GM21786 (cell line): Measurements from ENCODE around the gene TSHZ2.

ENCODE experiments used
- ATAC-seq: cut with Tn5 transposase; IDR thresholded peaks from one replicate; pipeline ENCODE4 v1.9.1; 2021; ENCODE audit not compliant: unreplicated experiment

Gene TSHZ2

DNA sequence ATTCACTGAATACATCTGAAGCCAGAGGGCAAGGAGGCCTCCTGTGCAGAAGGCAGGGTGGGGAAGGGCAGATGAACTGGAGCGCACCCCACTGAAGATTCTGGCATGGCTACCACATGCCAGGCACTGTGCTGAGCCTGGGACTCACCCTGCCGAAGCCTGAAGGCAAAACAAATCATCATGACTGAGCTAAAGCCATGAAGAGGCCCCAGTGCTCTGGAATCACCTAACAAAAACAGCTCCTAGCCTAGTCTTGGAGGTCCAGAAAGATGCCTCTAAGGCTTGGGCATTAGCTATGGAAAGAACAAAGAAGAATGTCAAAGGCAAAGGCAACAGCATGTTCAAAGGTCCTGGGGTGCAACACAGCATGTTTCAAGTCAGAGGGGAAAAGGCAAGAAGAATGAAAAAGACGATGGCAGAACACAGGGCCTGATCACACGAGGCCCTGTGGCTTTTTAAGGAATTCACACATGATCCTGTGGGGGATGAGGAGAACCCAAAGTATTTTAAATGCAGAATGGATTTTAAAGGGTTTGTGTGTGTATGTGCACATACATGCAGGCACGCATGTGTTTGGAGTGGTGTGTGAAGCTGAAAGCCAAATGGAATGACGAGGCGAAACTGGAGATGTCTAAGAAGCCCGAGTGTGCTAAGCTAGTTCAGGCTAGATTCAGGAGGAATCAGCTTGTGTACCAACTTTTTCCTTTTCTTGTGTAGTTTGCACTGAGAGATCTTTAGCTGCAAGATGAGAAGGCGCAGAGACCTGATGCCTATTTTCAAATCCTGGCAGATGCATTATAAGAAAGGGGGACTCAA is 360.1 kb downstream of the TSHZ2 start:
- no peak for ATAC-seq

DNA sequence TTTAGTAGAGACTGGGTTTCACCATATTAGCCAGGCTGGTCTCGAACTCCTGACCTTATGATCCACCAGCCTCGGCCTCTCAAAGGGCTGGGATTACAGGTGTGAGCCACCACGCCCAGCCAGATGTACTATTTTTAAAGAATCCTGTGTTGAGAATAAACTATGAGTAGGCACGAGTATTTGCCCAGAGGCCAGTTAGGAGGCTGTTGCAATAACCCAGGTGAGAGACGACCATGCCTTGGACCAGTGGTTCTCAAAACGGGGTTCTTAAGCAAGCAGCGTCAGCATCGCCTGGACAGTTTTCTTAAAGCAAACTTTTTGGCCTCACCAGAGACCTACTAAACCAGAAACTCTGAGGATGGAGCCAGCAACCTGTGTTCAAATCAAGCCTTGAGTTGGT is 362.7 kb downstream of the TSHZ2 start:
- ATAC-seq: no peak

DNA sequence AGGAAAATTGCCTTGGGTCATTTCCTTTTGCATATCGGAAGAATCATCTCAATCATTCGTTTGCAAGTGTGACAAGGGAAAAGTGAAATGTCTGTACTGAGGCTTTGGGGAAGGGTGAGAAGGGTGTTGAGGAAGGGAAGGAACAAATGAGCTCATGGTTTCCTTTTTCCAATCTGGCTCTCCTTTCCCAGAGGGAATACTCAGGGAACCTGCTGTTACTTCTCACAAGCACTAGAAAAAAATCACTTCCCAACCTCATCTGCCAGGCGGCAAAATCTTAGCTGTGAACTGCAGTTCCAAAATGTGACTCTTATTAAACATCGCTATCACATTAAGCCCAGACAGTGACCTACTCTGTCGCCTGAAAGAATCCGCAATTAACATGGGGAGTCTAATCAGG is 363.4 kb downstream of the TSHZ2 start:
- no peak for ATAC-seq

DNA sequence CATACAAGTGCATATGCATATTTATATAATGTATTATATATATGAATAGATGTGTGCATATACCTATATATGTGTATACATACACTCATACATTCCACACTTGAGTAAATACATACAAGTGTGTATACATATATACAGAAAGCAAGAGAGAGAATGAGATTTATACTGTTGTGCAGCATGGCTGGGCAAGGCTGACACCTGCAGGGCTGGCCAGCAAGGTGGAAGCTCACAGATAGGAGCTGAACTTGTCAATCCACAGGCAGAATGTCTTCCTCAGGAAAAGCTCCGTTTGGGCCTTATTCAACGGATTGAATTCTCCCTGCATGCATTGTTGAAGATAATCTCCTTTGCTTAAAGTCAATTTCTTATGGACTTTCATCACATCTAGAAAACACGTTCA is 364.7 kb downstream of the TSHZ2 start:
- no peak for ATAC-seq

DNA sequence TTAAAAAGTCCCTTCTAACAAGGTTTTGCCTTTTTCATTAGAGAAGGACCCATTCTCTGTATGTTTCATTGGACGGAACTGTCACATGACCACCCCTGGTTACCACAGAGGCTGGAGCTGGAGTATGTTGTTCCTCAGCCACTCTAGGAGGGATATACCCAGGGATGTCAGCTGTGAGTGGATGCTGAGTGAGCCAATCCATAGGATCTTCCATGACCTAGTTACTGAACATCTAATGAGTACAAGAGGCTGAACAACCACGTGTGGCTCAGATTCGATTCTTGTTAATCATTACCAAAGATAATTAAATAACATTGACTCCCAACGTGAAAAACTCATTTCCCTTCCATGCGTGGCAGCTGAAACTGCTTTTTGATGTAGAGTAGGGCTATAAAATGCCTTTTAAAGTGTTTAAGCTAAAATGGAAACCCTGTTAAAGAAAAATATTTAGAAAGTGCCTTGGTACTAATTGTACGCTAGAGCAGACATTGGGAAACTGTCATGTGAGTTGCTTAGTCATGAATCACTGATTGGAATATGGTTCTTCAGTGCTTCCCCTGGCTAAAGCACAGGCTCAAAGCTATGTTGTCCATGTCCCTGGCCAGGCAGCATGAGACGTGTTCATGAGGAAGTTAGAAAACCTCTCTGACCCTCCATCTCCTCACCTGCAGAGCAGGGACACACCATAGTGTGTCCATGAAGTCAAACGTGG is 365.4 kb downstream of the TSHZ2 start:
- no peak for ATAC-seq

DNA sequence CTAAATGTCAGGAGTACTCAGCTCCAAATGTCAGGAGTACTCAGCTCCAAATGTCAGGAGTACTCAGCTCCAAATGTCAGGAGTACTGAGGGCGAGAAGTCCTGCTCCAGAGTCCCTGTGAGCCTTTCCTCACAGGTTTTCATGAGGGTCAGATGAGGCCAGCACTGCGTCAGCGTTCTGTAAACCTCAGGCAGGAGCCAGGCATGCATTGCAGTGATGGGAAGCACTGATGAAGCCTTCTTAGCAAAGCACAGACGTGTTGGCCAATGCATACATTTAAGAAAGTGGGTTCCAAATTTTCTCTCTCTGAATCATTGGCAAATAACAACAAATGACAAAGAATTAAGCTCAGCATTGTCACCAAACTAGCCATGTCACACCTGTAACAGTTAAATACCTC is 366.6 kb downstream of the TSHZ2 start:
- no peak for ATAC-seq

DNA sequence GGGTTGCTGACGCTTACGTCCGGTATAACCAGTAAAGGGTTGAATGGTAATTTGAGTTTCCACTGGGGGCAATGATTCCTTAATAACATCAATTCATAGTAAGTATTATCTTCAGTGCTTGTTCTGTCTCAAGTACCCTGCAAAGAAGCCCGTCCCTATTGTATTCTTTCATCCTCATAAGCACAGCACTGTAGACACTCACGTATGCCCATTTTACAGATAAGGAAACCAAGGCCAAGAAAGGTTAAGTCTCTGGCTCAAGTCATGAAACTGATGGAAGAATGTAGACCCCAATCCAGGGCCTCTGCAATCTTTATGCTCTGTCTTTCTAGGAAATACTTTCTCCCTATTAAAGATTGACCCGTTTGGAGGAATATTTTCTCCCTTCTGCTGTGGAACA is 370.3 kb downstream of the TSHZ2 start:
- ATAC-seq: no peak

DNA sequence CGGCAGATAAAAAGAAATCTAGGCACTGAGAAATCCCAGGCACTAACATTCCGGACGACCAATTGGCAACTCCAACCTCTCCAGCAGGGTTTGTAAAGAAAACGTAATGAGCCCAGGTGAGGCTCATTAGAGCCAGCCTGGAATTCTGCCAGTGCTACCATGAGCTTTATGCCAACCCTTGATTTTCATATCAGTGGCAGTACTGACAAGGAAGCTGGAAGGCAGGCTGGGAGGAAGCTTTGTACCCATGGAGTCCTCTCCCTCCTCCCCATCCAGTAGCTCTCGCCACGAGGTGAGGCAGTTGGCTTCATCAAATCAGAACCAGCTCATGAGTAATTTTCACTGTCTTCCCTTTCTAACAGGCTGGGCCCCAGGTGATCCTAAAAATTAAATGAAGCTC is 371.3 kb downstream of the TSHZ2 start:
- no peak for ATAC-seq

DNA sequence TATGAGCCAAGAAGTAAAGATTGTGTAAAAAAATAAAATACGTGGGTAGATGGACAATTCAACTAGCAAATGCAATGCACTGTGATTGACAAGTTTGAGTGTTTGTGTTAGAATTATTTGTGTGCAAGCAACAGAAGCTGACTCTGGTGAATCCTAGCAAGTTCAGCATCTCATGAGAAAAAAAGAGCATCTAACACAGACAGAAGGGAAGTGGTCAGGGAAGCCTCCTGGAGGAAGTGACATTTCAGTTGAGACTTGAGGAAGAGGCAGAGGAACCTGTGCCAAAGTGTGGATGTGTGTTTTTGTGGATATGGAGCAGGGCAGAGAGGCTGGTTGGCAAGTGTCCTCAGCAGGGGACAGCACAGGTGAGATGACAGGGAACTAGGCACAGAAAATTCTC is 372.7 kb downstream of the TSHZ2 start:
- no peak for ATAC-seq

DNA sequence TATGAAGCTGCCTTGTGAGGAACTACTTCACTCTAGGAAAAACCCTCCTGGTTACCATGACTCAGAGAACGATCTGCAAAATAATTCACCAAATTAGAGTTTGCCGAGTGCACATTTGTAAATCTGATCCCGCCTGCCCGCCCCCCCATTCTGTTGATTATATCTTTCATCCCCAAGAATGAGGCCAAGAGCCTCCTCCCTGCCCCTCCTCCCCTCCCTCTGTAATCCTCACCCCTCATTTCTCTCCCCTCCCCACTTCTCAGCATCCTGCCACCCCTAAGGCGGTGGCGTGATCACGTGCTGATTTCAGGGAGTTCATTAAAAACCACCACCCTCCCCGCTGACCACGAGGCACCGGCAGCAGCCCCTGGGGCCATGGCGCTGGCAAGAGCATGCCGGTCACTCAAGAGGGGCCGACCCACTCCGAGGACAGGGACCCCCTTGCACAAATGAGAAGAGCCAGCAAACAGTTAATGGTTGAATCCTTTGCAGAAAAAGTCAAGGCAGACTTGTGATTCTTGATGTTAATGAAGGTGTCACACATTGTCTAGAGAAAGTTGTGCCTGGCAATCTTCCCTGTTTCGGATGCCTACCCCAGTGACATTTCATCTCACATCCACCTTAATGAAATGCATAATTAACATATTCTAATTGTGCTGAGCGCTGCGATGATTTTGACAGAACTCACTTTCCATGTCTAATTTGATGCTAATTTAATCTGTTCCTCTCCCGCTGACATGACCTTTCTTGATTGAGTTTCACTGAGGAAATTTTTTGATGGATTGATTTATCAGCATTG is 373.6 kb downstream of the TSHZ2 start:
- no peak for ATAC-seq

DNA sequence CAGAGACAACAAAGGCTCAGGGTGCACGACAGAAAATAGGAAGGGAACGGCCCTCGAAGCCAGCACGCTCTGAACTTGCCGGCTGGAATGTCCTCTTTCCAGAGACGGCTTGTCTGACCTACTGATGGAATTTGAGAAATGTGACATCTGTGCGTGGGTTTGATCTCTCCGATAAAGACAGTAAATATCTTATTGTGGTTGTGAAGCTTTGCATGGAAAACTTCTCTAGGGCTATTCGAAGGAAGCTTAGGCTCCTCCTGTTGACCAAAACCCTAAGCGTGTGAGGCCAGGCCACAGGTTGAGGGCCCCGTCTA is 374.1 kb downstream of the TSHZ2 start:
- ATAC-seq: no peak

DNA sequence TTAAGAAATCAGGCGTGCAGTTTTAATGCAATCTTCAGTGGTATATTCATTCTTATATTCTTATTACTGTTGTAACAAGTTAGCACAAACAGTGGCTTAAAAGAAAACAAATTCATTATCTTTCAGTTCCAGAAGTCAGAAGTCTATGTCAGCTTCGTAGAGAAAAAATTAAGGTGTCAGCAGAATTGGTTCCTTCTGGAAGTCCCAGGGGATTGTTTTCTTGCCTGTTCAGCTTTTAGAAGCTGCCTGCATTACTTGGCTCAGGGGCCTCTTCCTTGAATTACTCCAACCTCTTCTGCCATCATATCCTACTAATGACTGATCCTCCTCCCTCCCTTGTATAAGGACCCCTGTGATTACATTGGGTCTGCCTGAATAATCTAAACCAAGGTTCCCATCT is 377.6 kb downstream of the TSHZ2 start:
- ATAC-seq: no peak

DNA sequence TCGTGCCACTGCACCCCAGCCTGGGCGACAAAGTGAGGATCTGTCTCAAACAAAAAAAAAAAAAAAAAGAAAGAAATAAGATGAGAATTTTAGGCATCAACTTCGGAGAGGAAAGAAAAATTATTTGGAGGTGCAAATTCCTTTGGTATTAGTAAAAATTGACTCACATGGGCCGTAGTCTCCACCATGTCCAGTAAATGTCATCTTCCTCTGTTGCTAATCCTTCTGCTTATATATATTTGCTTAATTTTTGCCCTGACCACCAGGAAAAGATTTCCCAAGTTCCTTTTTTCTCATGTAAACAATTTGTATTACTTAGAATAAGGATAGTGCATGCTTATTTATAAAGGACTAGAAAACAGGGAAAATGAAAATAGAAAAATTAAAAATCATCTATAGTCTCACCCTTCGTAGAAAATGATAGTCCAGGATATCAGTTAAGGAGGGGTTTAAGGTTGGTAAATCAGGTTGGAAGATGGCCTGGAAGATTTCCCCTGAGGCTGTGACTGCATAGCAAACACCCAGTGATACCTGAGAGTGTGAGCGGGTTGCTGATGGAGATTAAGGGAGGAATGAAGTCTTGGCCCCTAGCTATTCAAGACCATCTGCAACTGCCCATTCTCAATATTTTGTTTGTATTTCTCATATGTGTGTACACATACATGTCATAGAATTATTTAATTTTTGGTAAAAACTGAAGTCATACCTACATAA is 380.7 kb downstream of the TSHZ2 start:
- no peak for ATAC-seq

DNA sequence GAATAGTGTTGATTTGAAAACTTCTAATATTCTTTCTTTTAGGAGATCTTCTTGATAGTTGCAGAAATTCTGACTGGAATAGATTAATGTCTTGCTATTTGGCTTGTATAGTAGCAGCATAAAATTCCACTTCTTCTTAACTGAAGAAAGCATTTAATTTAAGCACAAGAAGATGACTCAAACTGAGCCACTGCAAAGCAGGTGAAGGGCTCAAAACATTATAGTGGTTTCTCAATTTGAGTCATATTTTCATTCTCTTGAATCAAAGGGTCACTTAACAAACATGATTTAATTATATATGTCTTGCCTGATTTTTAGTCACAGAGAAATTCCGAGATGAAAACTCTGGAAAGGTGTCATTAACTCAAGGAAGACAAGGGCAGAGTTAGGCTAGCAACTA is 382.2 kb downstream of the TSHZ2 start:
- no peak for ATAC-seq

DNA sequence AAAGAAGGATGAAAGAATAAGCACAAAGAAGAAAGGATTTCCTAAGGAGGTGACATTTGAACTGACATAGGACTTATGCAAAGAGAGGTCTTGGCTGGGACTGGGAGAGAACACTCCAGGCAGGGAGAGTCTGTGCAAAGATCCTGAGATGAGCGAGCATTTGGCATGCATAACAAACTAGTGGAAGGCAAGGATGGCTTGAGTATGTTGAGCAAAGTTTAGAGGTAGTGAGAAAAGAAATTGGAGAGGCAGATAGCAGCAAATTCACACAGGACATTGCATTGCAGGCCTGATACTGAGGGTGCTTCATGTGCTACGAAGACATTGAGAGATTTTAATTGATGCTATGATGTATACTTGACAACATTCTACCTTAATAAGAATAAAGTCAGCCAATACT is 383.6 kb downstream of the TSHZ2 start:
- ATAC-seq: no peak

DNA sequence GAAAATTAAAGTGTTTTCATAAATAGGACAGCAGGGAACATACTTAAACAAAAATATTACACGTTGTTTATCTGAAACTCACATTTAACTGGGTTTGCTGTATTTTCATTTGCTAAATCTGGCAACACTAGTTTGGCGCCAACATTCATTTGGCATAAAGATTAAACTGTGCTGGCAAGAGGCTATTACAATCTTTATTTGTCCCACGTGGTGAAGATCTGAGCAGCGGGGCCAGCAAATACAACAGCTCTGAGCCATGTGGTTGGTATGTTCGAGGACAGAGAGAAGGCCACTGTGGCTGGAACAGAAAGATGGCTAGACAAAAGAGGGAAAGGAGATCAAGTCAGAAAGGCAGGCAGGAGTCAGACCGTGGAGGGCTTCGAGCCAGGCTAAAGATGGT is 387.3 kb downstream of the TSHZ2 start:
- ATAC-seq: no peak

DNA sequence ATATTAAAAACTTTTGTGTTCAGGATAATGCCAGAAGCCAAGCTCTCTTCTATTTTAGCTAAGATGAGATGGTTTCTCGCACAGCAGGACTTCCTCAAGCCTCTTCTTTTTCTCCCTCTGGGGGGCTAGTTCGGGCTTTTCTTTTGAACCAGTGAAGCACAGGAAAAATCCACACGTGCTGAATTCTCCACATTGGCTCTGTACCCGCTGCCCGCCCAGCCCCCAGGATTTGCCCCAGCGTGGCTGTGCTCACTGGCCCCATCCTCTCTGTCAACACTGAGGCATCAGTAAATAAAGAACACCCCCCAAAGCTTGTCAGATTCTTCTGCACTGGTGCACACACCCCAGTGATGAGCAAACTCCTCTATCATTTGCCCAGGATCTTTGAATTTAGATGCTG is 388.7 kb downstream of the TSHZ2 start:
- ATAC-seq: no peak

DNA sequence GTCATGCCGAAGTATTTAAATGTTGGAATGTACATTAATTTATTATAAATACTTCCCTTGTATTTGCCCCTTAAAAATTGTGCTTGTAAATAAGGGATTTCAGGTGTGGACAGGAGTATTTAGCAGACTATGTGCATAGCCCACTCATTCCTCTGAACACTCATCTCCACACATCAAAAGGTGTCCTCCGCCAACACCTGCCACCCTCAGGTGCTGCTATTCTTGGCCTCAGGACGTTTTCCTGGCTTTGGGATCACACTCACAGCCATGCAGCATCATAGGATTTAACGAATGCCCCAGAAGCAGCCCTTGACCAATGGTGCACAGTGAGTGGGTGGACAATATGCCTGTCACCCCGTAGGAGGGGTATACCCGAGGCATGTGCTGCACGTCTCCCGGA is 390.6 kb downstream of the TSHZ2 start:
- ATAC-seq: no peak

DNA sequence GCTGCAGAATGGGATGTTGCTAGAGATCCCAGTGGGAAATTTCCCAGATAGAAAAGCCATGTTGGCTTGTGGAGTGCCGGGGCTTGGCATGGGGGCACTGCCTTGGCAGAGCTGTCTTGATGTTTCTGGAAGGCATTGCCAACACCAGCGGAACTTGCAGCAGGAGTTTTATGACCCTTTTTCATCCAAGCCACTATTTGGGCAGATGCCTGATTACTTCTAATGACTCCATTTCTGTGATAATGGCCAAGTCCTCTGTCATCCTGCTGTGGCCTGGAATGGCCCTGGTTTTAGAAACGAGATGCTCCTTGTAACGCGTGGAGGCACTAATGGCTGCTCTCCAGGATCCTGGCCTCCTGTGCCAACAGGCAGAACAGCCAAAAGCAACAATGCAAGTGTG is 392.5 kb downstream of the TSHZ2 start:
- ATAC-seq: no peak

DNA sequence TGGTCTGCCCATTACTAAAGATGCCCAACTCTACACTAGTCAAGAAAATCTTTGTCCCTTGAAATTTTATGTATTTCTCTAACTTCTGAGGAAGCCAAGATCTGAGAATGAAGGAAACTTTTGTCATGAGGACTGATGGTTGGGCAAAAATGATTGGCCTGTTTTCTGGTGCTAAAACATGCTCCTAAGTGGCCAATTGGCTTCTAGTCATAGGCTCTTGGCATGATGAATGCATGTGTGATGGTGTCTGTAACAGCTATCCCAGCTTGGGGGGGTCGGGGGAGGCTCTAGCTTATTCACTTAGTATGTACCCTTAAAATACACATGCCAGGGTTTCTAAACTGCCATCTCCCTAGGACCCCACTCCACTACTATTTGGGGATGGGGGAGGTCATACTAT is 392.9 kb downstream of the TSHZ2 start:
- ATAC-seq: no peak

DNA sequence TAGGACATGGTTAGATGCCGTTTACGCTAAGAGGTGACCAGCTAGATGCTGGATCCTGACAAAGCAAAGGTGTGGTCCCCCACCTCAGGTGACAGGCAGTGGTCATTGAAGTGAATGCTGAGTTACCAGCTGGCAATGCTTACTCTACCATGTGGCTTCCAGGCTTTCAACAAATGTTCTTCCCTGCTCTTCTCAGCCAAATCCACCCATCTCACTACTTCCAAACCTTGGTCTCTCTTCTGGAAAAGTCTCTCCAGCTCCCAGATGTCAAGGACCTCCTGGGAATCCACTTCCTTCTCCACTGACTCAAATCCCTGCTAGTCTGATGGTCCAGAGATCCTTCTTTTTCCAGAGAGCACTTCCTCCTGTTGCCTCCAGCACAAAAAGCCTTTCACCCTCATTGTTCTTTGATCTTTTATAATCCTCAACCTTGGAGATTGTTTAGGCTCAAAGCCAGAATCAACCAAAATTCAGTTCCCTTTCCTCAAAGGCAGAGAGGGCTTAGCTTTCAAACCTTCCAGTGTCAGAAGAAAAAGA is 393.4 kb downstream of the TSHZ2 start:
- ATAC-seq: no peak
